LNCAP (cell line): ENCODE measurements around the gene NEUROD2.

ENCODE experiments used
- CTCF ChIP-seq: fragments of 450-650 bp; IDR thresholded peaks from 2 replicates; pipeline ENCODE4 v1.5.1; 2017; ENCODE audit warnings: mild to moderate bottlenecking

NEUROD2 gene

GRCh38 chr17:39648616-39649366, 41.1 kb upstream of the NEUROD2 start:
- TF ChIP-seq CTCF: no peak

GRCh38 chr17:39647256-39647655, 39.5 kb upstream of the NEUROD2 start:
- TF ChIP-seq CTCF: no peak

- no peak for TF ChIP-seq CTCF
These were observed 35.6 kb upstream of the NEUROD2 start for GRCh38 chr17:39643271-39643670.

- TF ChIP-seq CTCF: no peak
These were observed 34.8 kb upstream of the NEUROD2 start for GRCh38 chr17:39642291-39643074.

GRCh38 chr17:39641883-39642282, 34.2 kb upstream of the NEUROD2 start:
- no peak for TF ChIP-seq CTCF

GRCh38 chr17:39641097-39641496, 33.4 kb upstream of the NEUROD2 start:
- TF ChIP-seq CTCF: no peak

GRCh38 chr17:39640591-39641031, 32.9 kb upstream of the NEUROD2 start:
- no peak for TF ChIP-seq CTCF
